HT1080 (cell line): ENCODE data around the gene HAUS2. TPM values are rescaled to one million over a fixed set of nuclear protein-coding genes. Genes with fewer than 3 reads are reported as not detected.
"Not testable (repeated sequence)": the region's sequence is repeated elsewhere in the genome, so short reads cannot be mapped to it uniquely, and the experiment has no call there.

Experiments used
- DNase-seq: peaks from one replicate; pipeline ENCODE4 v3.0.0-alpha.2; 2015; ENCODE audit warnings: low read depth
- polyA plus RNA-seq, 2 experiments: library from polyadenylated mRNA; depleted of rRNA; stranded (reverse); fragments of >200 nt; gene quantifications; 2 replicates each; pipeline ENCODE4 v1.2.3, GENCODE V29; 2015
- total RNA-seq: library from RNA; depleted of rRNA; stranded (reverse); fragments of >200 nt; shearing (Covaris generic); gene quantifications from 2 replicates; pipeline ENCODE4 v1.2.3, GENCODE V29; 2014; rRNA removed

HAUS2 gene
- 43.4 and 50.6 TPM in 2 replicates for total RNA-seq
- 35.2 and 46.6 TPM in 2 replicates for polyA plus RNA-seq (2015; cell fraction: cytosol; rRNA removed)
- polyA plus RNA-seq (2015; cell fraction: nucleus; rRNA removed), result 14.9 and 17.2 TPM in 2 replicates

GRCh38 chr15:42548249-42549031 lies at the start of gene HAUS2, which contains the start of gene LRRC57:
HAUS2 (plus strand) TSS chr15:42548838; CDS start chr15:42548873, 35 bp downstream.
LRRC57 (minus strand) TSS chr15:42548793; CDS start chr15:42548434, 359 bp downstream.
- DNase-seq, result peak; percentile 77

DNA sequence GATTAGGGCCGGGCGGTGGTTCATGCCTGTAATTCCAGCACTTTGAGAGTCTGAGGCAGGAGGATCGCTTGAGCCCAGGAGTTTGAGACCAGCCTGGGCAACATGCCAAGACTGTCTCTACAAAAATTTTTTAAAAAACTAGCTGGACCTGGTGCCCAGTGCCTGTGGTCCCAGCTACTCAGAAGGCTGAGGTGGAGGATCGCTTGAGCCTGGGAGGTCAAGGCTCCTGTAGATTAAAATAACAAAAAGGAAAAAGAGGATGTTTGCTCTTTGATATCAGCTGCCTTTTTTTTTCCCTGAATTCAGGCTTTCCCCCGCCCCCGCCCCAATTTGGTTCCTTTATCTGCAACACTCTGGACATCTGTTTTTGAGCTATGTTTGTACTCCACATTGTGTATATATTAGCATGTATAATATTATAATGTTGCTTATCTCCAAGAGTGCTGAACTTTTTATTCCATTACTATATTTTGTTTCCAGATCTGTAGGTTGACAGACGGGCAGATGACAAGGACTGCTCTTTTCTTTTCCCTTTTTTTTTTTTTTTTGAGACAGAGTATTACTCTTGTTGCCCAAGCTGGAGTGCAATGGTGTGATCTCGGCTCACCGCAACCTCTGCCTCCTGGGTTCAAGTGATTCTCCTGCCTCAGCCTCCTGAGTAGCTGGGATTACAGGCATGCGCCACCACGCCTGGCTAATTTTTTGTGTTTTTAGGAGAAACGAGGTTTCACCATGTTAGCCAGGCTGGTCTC lies 48.6 kb upstream of the HAUS2 start:
- DNase-seq, result no peak

GRCh38 chr15:42502477-42502876 lies 46.2 kb upstream of the HAUS2 start:
- DNase-seq, result no peak

DNA sequence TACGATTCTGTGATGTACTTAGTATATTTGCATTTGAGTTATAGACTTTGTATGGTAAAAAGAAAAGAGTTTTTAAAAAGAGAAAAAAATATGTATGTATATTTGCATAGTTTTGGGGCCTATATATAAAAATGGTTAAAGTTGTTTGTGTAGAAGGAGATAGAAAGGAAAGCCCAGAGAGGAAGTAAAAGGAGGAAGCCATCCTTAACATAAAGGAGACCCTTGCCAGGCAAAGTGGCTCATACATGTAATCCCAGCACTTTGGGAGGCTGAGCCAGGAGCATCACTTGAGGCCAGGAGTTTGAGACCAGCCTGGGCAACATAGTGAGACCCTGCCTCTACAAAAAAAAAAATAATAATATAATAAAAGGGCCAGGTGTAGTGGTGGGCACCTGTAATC lies 44.8 kb upstream of the HAUS2 start:
- DNase-seq, result no peak

DNA sequence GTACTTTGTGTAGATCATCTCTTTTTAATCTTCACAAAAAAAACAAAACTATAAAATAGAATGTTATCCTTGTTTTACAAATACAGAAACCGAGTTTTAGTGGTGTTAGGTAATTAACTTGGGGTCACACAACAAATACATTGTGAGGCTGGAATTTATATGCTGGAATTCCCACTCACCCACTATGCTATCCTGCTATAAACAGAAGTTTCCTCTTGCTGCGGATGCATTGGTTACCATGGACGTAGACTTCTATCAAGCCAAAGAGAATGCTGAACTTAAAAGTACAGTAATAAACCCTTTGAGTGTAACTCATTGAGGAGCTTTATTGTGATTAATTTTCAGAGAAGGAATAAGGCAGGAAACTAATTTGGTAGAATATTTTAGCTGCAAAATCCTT lies 44.0 kb upstream of the HAUS2 start:
- no peak for DNase-seq

- no peak for DNase-seq
Measured at GRCh38 chr15:42507514-42507913, 41.1 kb upstream of the HAUS2 start.

DNA sequence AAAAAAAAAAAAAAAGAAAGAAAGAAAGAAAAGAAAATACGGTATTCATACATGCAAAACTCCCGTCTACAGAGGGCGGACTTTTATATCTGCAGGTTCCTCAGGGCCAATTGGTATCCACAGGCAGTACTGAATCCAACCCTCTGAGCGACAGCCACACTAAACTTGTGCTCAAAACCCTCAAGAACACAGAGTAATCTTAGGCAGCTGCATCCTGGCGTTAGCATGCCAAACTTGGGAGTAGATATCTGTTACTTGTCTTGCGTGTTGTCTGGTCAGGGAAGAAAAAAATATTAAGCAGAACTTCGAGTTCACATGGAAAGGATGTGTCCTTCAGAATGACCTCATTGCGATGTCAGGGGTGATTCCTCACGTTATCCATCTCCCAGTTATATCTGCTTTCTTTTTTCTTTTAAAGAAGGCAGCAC lies 40.4 kb upstream of the HAUS2 start:
- DNase-seq, result no peak

GRCh38 chr15:42510258-42511006 lies 38.2 kb upstream of the HAUS2 start:
- DNase-seq, result no peak

- peak; percentile 19 for DNase-seq
Measured at GRCh38 chr15:42511007-42511391, 37.6 kb upstream of the HAUS2 start.

- no peak for DNase-seq
Measured at GRCh38 chr15:42523331-42523730, 25.3 kb upstream of the HAUS2 start.

GRCh38 chr15:42528970-42529369 lies 19.7 kb upstream of the HAUS2 start:
- no peak for DNase-seq

DNA sequence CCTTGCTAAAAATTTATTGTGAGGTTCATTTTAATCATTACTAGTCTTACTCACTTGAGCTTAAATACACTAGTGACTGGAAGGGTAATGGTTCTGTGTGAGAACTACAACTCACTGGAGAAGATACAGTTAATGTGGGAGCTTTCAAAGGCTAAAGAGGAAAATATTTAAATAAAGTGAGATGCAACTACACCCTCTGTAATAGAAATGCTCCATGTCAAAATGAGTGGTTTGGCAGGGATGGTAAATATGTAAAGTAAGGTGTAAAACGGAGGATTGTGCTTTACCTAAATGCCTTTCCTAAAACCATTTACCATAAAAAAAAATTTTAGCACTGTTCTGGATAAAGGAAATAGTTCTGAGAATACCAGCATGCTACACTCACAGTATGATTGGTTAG lies 15.4 kb upstream of the HAUS2 start:
- DNase-seq, result no peak

DNA sequence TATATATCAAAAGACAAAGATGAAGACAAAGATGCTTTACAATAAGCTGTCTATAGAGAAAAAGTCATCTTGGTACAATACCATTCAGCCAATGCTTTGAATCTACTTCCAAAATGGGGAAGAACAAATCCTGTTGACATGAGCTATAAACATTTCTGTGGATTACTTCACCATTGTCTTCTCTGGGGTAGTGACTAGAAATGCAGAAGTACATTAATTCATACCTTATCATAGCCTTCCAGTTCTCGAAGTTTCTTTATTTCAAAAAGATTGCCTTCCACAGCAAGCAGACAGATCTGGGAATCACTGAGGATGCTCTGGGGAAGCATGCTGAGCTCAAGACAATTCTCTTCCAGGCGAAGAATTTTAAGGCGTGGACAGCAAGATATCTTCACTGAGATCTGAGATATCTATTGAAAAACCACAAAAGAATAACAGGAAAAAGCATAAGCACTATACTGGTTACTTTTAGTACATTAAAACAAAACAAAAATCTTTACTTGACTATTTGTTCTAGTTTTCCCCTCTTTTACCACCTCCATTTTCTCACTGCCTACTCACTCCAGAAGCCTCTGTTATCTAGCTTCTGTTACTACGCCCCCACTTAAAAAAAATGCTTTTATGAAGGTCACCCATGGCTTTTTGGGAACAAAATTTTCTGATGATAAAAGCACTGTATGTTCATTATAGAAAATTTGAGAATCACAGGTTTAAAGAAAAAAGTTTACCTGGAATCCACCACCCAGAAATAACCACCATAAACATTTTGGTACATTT lies 3.6 kb upstream of the HAUS2 start:
- no peak for DNase-seq

- DNase-seq, result no peak
Measured at GRCh38 chr15:42547918-42548248, 755 bp upstream of the HAUS2 start.

- no peak for DNase-seq
Measured at GRCh38 chr15:42549032-42549491, 424 bp downstream of the HAUS2 start.

GRCh38 chr15:42549741-42550392 lies 1.2 kb downstream of the HAUS2 start:
- DNase-seq, result no peak

GRCh38 chr15:42553554-42553953 lies 4.9 kb downstream of the HAUS2 start:
- DNase-seq, result no peak

GRCh38 chr15:42556550-42557207 lies 8.0 kb downstream of the HAUS2 start:
- DNase-seq, result not testable (repeated sequence)

DNA sequence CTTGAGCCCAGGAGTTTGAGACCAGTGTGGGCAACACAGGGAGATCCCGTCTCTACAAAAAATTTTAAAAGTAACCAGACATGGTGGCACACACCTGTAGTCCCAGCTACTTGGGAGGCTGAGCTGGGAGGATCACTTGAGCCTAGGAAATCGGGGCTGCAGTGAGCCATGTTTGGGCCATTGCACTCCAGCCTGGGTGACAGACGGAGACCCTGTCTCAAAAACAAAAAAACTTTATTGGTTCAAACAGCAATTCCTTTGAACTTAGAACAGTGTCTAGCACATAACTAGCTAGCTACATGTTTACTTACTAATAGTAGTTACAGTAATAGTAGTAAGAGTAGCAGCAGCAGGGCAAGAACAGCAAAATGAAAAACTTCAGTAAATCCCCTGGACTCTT lies 10.1 kb downstream of the HAUS2 start:
- DNase-seq, result no peak
